Measurements from ENCODE around the gene WDR74.
"Not testable (repeated sequence)": the region's sequence is repeated elsewhere in the genome, so short reads cannot be mapped to it uniquely, and the experiment has no call there.

The WDR74 gene

DNA sequence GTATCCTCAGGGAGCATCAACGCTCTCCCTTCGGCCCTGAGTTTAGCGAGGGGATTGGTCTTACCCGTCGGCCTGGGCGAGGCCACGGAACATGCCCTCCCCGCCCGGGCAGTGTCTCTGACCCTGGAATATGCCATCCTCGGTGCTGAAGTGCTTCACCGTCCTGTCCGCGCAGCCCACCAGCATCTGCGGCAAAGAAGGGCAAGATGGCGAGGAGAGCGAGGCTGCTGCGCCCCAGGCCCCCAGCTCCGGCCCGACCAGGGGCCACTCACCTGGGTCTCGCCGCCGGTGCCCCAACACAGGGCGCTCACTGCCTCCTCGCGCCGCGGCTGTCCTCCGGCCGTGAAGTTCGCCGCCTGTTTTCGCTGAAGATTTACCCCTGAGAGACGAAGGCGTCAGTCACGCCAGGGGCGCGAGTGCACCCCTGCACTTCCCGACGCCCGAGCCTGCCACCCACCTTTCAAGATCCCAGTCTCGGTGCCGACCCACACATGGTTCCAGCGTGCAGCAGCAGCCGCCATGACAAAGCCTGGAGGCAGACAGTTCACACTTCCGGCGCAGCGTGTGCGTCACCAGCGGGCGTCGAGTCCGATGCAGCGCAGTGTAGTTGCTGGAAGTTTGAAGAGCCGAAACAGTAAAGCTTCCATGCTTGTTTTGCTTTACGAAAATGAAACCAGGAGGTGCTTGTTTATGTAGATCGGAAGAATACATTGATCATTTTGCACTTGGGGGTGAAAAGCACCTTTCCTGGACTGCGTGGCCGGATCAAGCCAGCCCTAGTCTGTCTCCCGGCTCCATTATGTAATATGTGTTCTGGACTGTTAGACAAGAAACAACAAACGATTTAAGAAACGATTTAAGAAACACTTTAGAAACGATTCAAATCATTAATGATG lies at the start of gene WDR74:
WDR74 (minus strand) TSS at position 541 of the 896 bp plus-strand sequence; CDS start at position 521, 20 bp downstream.
- peak; percentile 89 for DNase-seq

GRCh38 chr11:62889126-62889483 lies 49.7 kb upstream of the WDR74 start:
- no peak for DNase-seq

DNA sequence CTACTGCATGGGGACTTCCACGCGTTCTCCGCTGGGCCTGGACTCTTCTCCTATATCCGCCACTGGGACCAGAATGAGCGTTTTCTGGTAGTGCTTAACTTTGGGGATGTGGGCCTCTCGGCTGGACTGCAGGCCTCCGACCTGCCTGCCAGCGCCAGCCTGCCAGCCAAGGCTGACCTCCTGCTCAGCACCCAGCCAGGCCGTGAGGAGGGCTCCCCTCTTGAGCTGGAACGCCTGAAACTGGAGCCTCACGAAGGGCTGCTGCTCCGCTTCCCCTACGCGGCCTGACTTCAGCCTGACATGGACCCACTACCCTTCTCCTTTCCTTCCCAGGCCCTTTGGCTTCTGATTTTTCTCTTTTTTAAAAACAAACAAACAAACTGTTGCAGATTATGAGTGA lies 49.0 kb upstream of the WDR74 start:
- no peak for DNase-seq

- no peak for DNase-seq
Observed at GRCh38 chr11:62885137-62885750, 45.9 kb upstream of the WDR74 start.

DNA sequence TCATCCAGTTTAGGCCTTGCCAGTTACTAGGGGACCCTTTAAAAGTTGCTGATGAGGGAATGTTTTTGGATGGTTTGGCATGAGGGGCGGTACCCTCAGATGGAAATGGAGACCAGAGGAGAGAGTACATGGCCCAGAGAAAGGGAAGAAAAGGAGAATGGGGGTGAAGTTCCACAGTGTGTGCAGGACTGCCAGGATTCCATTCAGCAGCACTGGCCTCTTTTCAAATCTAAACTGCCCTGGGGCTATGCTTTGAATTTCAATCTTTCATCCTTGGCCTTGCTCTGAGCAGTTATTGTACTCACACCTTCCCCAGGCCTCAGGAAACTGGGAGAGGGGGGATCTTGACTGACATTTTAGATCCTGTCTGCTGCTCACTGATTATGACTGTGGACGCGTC lies 44.3 kb upstream of the WDR74 start:
- no peak for DNase-seq

DNA sequence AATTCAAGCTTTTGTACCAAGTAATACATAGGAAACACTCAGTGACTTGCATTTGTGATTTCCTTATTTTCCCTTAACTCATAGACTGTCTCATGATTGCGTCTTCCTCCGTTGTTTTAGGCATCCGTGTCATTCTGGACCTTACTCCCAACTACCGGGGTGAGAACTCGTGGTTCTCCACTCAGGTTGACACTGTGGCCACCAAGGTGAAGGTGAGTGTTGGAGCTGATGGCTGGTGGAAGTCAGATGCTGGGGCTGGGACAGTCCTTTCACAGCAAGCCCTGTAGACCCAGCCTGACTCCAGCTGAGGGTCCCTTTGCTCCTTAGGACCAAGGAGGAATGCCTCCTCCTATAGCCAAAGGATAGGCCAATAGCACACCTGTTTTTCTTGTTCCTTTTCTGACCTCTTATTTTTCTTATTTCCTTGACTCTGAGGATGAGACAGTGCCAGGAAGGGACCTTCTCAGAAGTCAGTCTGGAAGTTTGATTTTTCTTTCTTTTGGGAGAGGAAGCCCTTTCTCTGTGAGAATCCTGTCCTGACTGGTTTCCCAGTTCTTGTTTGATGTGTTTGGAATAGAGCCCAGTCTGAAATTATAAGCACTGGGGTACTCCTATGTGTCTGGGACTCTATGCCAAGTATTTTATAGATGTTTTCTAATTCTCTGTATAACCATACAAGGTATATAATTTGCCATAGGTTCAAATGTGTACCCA lies 43.6 kb upstream of the WDR74 start:
- DNase-seq = no peak

DNA sequence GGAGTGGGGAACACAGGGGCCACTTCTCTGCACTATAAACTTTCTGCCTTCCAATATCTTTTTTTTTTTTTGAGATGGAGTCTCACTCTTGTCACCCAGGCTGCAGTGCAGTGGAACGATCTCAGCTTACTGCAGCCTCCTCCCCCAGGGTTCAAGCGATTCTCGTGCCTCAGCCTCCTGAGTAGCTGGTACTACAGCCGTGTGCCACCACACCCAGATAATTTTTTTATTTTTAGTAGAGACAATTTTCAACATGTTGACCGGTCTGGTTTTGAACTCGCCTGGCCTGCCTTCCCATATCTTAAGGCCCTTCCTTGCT lies 43.0 kb upstream of the WDR74 start:
- DNase-seq = no peak

- DNase-seq = peak; percentile 95 to 96
Observed at GRCh38 chr11:62881579-62882430, 42.4 kb upstream of the WDR74 start.

- DNase-seq = peak; percentile 87 to 88
Observed at GRCh38 chr11:62880803-62881578, 41.6 kb upstream of the WDR74 start, which contains the start of gene SLC3A2. SLC3A2 (plus strand) TSS chr11:62880896; CDS start chr11:62881024, 128 bp downstream.

DNA sequence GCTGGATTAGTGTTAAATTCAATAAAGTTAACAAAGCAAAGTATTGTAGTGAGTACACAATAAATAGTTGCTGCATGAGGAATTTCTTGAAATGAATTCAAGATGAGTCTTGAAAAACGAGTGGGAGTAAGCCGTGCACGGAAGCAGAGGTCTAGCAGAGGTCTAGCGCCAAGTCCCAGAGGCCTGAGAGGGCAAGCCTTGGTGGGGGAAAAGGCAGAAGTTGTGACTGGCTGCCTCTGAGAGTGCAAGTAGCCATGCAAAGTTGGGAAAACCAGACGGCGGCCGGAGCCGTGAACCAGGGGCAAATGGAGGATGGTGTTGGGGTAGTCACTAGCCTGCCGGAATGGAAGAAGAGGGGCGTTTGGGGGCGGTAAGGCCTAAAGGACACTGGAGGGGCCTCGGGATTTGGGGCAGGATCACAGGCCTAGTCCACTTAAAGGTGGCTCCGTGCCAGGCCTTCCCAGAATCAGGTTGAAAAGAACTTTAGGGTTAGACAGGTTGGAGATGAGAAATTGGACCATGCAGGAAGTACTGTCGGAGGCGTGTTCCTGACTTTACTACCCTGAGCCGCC lies 40.9 kb upstream of the WDR74 start:
- DNase-seq = no peak

DNA sequence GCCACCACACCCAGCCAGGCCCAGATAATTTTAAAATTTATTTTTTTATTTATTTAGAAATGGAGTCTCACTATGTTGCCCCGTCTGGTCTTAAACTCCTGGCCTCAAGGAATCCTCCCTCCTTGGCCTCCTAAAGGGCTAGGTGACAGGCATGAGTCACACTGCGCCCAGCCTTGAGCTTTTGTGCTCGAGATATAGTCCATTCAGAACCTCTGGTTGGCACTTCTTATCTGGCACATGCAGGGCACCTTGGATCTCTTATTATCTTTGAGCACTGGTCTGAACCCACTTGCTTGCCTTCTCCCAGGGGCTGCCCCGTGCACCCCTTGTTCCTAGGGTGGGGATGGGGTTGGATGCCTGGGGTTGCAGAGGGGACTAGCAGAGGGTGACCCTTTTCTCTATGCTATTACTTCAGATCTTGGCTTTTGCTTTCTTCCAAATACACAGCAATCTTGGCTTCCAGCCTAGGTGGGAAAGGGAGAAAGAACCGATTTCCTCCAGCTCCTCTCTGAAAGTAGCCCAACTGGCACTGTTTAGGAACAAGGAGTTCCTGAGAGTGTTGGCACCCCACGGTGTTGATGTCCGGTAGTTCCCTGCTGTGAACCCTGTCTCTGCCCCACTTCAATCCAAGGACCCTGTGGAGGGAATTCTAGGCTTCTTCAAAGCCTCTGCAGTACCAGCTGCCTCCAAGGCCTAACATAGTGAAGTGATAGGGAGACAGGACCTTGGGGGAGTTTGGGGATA lies 40.0 kb upstream of the WDR74 start:
- no peak for DNase-seq

- DNase-seq = no peak
Observed at GRCh38 chr11:62876712-62877111, 37.3 kb upstream of the WDR74 start.

- DNase-seq = no peak
Observed at GRCh38 chr11:62875698-62876478, 36.5 kb upstream of the WDR74 start.

GRCh38 chr11:62874851-62875250 lies 35.5 kb upstream of the WDR74 start:
- DNase-seq = no peak

- no peak for DNase-seq
Observed at GRCh38 chr11:62865635-62866034, 26.2 kb upstream of the WDR74 start.

- no peak for DNase-seq
Observed at GRCh38 chr11:62863687-62864335, 24.4 kb upstream of the WDR74 start.

DNA sequence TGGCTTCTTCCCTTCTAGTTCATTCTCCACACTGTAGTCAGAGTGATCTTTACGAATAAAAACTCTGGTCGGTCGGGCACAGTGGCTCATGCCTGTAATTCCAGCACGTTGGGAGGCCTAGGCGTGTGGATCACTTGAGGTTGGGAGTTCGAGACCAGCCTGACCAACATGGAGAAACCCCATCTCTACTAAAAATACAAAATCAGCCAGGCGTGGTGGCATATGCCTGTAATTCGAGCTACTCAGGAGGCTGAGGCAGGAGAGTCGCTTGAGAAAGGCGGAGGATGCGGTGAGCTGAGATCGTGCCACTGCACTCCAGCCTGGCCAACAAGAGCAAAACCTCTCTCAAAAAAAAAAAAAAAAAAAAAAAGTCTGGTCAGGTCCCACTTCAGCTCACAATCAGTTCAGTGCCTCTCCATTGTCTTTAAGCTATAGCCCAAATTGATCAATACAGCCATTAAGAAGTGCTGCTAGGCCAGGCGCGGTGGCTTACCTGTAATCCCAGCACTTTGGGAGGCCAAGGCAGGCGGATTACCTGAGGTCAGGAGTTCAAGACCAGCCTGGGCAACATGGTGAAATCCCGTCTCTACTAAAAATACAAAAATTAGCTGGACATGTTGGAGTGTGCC lies 22.3 kb upstream of the WDR74 start:
- DNase-seq = not testable (repeated sequence)

DNA sequence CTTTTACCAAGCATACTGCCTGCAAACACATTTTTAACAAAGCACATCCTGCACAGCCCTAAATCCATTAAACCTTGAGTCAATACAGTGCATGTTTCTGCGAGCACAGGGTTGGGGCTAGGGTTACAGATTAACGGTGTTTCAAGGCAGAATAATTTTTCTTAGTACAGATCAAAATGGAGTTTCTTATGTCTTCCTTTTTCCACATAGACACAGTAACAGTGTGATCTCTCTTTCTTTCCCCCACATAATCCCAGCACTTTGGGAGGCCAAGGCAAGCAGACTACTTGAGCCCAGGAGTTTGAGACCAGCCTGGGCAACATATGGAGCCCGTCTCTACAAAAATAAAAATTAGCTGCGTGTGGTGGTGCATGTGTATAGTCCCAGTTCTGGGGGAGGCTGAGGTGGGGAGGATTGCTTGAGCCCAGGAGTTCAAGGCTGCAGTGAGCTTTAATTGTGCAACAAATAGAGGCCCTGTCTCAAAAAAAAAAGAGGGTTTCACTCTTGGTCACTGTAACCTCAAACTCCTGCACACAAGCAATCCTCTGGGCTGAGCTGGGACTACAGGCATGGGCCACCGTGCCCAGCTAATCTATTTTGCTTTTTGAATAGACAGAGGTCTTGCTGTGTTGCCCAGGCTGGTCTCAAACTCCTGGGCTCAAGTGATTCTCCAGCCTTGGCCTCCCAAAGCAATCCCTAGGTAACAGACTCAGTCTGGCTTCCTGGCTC lies 21.6 kb upstream of the WDR74 start:
- no peak for DNase-seq

Measured in activated CD4-positive, alpha-beta T cell treated with anti-CD3 and anti-CD28 coated beads for 4 hours (primary cell).